HepG2 (cell line): ENCODE results near the gene ADAM19. TPM values are rescaled to one million over a fixed set of nuclear protein-coding genes. Genes with fewer than 3 reads are reported as not detected.

Experiments used
- ETV5 ChIP-seq: IDR thresholded peaks from 2 replicates; pipeline ENCODE4 v1.6.1; 2018; ENCODE audit warnings: missing biosample characterization, missing genetic modification reagents, inconsistent platforms, borderline replicate concordance
- HES4 ChIP-seq: sonication (generic); formaldehyde crosslinking; IDR thresholded peaks from 2 replicates; pipeline ENCODE4 v1.9.0; 2021; ENCODE audit warnings: mild to moderate bottlenecking, missing genetic modification reagents, borderline replicate concordance
- HIC2 ChIP-seq: sonication (generic); formaldehyde crosslinking; IDR thresholded peaks from 2 replicates; pipeline ENCODE4 v1.9.0; 2022; ENCODE audit warnings: low read depth, missing genetic modification reagents
- HNF4A ChIP-seq: sonication (generic); formaldehyde crosslinking; IDR thresholded peaks from 2 replicates; pipeline ENCODE4 v1.4.0; 2020; ENCODE audit warnings: missing genetic modification reagents
- ISL2 ChIP-seq: sonication (generic); formaldehyde crosslinking; IDR thresholded peaks from 2 replicates; pipeline ENCODE4 v1.5.0; 2020; ENCODE audit warnings: missing genetic modification reagents
- KDM6A ChIP-seq: IDR thresholded peaks from 2 replicates; pipeline ENCODE4 v1.6.1; 2016; ENCODE audit warnings: low read depth
- KLF13 ChIP-seq: sonication (generic); formaldehyde crosslinking; IDR thresholded peaks from 2 replicates; pipeline ENCODE4 v1.4.0; 2020; ENCODE audit warnings: mild to moderate bottlenecking, missing genetic modification reagents
- MZF1 ChIP-seq: sonication (generic); formaldehyde crosslinking; IDR thresholded peaks from 2 replicates; pipeline ENCODE4 v1.8.1; 2023; ENCODE audit warnings: mild to moderate bottlenecking, missing genetic modification reagents, borderline replicate concordance
- NR2F6 ChIP-seq, 2 experiments: IDR thresholded peaks; 2 replicates each; pipeline ENCODE4 v1.6.1; 2016; ENCODE audit warnings: antibody characterized with exemption in 1 of 2, mild to moderate bottlenecking in 1 of 2
- POLR2AphosphoS2 ChIP-seq: IDR thresholded peaks from 2 replicates; pipeline ENCODE4 v1.6.1; 2011; ENCODE audit warnings: low read depth, low read length, improper control_type of control experiment
- SIN3A ChIP-seq: IDR thresholded peaks from 2 replicates; pipeline ENCODE4 v1.6.1; 2011; ENCODE audit warnings: low read depth, mild to moderate bottlenecking, control low read depth, low read length, borderline replicate concordance
- TARDBP ChIP-seq: sonication (generic); formaldehyde crosslinking; IDR thresholded peaks from 2 replicates; pipeline ENCODE4 v1.8.0; 2022; ENCODE audit warnings: mild to moderate bottlenecking, missing genetic modification reagents
- TBX3 ChIP-seq: fragments of 450-650 bp; IDR thresholded peaks from 2 replicates; pipeline ENCODE4 v1.6.1; 2017; ENCODE audit warnings: antibody characterized with exemption, mild to moderate bottlenecking, inconsistent platforms, borderline replicate concordance
- ZBTB21 ChIP-seq: sonication (generic); formaldehyde crosslinking; IDR thresholded peaks from 2 replicates; pipeline ENCODE4 v1.4.0; 2020; ENCODE audit warnings: missing genetic modification reagents
- ZFP62 ChIP-seq: sonication (generic); formaldehyde crosslinking; IDR thresholded peaks from 2 replicates; pipeline ENCODE4 v1.4.0; 2020; ENCODE audit warnings: missing genetic modification reagents
- ZNF136 ChIP-seq: sonication (generic); formaldehyde crosslinking; IDR thresholded peaks from 2 replicates; pipeline ENCODE4 v1.8.1; 2022; ENCODE audit warnings: low read depth, mild to moderate bottlenecking, moderate library complexity, missing genetic modification reagents
- ZNF318 ChIP-seq: sonication (generic); formaldehyde crosslinking; IDR thresholded peaks from 2 replicates; pipeline ENCODE4 v1.4.0; 2020; ENCODE audit warnings: mild to moderate bottlenecking, missing genetic modification reagents
- ZNF550 ChIP-seq: sonication (generic); formaldehyde crosslinking; IDR thresholded peaks from 2 replicates; pipeline ENCODE4 v1.4.0; 2020; ENCODE audit warnings: mild to moderate bottlenecking, missing genetic modification reagents, borderline replicate concordance
- ZNF607 ChIP-seq: sonication (generic); formaldehyde crosslinking; IDR thresholded peaks from 2 replicates; pipeline ENCODE4 v1.5.1; 2020; ENCODE audit warnings: missing genetic modification reagents, mild to moderate bottlenecking, borderline replicate concordance
- ZZZ3 ChIP-seq: sonication (generic); formaldehyde crosslinking; IDR thresholded peaks from 2 replicates; pipeline ENCODE4 v1.4.0; 2020; ENCODE audit warnings: missing genetic modification reagents, mild to moderate bottlenecking, borderline replicate concordance
- polyA plus RNA-seq, 8 experiments: library from polyadenylated mRNA; depleted of rRNA in 3 of 8; stranded (reverse) in 7 of 8; unstranded in 1 of 8; fragments of >200 nt; fragmentation: Illumina TruSeq in 4 of 8; extraction: Trizol in 4 of 8; gene quantifications; 2 replicates each; pipeline versions ENCODE4 v1.2.1 to v1.2.3, GENCODE V29; 2011 to 2016; ENCODE audit warnings: low read depth in 4 of 8, missing spikeins in 1 of 8, mixed read lengths in 1 of 8; ENCODE audit not compliant: insufficient read depth in 1 of 8
- total RNA-seq, 5 experiments: library from RNA; depleted of rRNA; stranded (reverse); fragments of >200 nt; fragmentation: Illumina TruSeq; extraction: Trizol; gene quantifications; 2 replicates each; pipeline ENCODE4 v1.2.3, GENCODE V29; 2016; ENCODE audit warnings: low read depth in 1 of 5

The ADAM19 gene
- total and polyA plus RNA-seq, 2 of the 13 experiments (the other 11 are each of a cell fraction or from before 2014, with no cell fraction given) = 0.38 to 0.74 TPM

- TF ChIP-seq SIN3A (no peak), NR2F6 (IDR thresholded peaks at IDR 0.05) (peak; percentile 51; the same call in 1 of the 2 replicates), NR2F6 (CRISPR knock-in tag; IDR thresholded peaks at IDR 0.05) (peak; percentile 78), ZBTB21 (CRISPR knock-in tag) (no peak), HES4 (CRISPR knock-in tag) (no peak), ZNF136 (CRISPR knock-in tag) (no peak), HNF4A (peak; percentile 66), ZZZ3 (CRISPR knock-in tag) (no peak), HIC2 (CRISPR knock-in tag) (peak; percentile 42; the same call in 1 of the 2 replicates), ETV5 (CRISPR knock-in tag) (peak; percentile 71; the same call in 1 of the 2 replicates), ZNF550 (no peak), ZFP62 (CRISPR knock-in tag) (no peak), TARDBP (CRISPR knock-in tag) (no peak), TBX3 (no peak), POLR2AphosphoS2 (no peak), ZNF318 (CRISPR knock-in tag) (no peak), ISL2 (CRISPR knock-in tag) (no peak), KDM6A (CRISPR knock-in tag) (no peak), ZNF607 (CRISPR knock-in tag) (no peak), MZF1 (CRISPR knock-in tag) (no peak), KLF13 (CRISPR knock-in tag) (no peak)
Measured at GRCh38 chr5:157511651-157512644, 63.6 kb downstream of the ADAM19 start (continued).
